GM21717 (cell line): ENCODE data around the gene ACTR2.

Source experiments
- ATAC-seq: cut with Tn5 transposase; IDR thresholded peaks from one replicate; pipeline ENCODE4 v1.9.1; 2021; ENCODE audit warnings: mild to moderate bottlenecking, moderate library complexity; ENCODE audit not compliant: unreplicated experiment

ACTR2 gene

DNA sequence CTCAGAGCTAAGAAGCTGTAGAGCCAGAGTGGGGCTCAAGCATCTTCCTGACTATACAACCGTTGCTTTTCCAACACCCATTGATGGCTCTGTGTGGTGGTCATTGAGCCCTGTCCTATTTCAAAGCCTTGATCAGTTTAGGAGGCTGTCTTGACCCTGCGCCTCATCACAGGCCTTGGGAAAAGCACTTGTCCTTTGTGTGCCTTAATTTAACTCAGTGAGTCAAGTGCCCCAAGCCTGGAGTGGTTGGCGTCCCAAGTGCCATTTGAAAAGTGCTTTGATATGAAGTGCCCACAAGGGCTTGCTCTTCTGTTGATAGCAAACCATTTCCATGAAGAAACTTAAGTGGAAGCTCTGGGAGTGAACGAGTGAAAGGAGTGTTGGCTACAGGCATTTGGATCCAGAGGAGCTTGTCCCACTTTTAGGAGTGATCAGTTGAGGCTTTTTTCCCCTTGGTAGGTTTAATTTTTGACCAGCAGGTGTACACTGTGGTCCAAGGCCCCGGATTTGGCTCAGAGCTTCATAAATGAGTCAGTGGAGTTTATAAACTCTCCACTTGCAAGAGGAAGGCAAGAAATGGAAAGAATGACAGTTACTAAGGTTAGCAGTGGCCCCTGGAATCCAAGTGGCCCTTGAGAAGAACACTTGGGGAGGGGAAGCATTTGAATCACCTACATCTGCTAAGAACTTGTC, 50.3 kb downstream of the ACTR2 start:
- ATAC-seq: no peak

DNA sequence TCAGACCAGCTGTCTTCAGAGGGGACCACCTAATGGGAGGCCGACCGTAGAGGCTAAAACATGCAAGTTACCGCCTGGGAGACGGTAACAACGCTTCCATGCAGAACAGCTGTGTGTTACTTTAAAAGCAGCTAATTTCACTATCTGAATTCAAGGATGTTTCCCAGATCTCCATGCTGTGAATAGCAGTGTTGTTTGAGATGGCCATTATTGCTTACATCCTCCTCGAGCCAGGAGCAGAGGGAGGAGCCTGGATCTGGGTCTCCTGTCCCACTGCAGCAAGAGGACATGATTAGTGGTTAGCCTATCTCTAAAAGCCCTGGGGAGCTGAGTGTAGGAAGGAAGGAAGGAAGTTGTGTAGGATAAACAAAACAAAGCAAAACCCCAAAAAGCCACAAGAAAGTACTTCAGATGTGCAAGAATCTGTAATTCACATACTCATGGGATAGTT, 50.9 kb downstream of the ACTR2 start:
- no peak for ATAC-seq

DNA sequence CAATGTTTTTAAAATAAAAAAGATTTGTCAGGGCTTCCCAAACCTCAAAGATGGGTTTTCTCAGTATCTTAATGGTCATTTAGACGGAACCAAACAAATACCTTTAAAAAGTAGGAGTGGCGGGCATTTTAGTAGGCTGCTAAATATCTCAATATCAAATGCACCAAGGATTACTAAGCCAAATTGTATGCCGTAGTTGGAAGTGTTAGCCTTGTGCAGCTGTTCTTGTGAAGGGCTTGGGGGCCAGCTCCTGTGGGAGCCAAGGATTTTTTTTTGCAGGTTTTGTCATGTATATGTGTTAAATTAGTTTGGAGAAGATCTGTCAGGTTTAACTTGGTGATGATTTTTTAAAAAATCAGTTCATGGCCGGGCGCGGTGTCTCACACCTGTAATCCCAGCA, 52.1 kb downstream of the ACTR2 start:
- no peak for ATAC-seq

DNA sequence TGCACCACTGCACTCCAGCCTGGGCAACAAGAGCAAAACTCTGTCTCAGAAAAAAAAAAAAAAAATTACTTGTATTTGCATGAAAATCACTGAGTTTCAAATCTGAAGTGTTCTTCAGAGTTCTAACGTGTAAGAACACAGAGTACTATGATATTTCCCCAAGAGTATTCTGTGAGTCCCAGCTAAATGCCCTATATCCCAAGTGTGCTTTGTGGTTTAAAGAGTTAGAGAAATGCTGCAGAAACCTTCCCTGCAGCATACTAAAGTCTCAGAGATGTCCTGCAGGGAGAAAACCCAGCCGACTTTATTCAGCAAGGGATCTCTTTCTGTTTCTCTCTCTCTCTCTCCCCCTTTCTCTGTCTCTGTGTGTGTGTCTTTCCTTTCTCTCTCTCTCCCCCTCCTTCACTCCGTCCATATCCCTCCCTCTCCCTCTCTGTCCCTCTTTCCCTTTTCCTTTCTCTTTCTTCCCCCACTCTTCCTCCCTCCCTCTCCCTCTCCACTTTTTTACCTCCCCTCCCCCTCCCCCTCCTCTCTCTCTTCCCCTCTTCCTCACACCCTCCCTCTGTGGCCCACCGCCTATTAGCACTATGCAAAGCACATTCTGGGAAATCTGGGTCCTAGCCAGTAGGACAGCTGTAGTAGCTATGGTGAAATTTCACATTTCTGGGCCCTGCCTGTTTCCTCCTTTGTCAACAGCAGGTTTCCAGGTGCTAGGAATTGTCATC, 54.2 kb downstream of the ACTR2 start:
- ATAC-seq: no peak

DNA sequence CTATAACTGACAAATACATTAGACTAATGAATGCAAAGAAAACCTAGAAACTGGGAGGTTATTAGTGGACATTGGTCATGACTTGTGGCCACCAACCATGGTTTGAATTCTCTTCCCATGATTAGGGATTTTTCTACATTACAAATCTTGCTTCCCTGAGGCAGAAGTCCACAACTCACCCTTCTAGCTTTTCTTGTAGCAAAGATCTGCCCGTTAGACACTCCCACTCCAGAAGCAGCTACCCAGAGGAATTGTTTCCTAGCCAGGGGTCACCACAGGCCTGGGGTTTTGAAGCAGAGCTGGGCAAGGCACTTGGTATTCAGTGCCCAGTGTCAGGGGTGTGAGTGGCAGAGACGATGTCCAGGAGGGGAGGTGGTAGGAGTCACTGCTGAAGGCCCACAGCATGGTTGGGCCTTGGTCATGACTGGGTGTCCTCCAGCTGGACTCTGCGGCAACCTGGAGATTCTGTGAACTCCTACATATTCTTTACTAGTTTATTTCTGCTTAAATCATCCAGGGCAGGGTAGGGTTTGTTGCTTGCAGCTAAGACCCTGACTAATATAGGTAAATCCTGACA, 54.9 kb downstream of the ACTR2 start:
- no peak for ATAC-seq

DNA sequence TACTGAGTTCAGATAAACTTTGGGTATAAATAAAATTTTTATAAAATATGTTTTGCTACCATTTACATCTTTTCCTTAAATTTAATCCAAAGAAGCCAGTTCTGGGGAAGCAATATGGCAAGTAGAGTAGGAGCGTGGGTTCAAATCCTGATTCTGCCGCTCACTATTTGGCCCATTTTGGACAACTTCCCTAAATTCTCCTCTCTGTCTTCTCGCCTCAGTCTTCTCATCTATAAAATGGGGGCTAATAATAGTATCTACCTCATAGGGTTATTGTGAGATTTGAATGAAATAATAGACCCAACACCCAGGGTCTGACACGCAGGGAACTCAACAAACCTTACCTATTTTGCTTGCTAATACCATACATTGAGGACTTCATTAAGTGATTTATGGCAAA, 59.7 kb downstream of the ACTR2 start:
- ATAC-seq: no peak

DNA sequence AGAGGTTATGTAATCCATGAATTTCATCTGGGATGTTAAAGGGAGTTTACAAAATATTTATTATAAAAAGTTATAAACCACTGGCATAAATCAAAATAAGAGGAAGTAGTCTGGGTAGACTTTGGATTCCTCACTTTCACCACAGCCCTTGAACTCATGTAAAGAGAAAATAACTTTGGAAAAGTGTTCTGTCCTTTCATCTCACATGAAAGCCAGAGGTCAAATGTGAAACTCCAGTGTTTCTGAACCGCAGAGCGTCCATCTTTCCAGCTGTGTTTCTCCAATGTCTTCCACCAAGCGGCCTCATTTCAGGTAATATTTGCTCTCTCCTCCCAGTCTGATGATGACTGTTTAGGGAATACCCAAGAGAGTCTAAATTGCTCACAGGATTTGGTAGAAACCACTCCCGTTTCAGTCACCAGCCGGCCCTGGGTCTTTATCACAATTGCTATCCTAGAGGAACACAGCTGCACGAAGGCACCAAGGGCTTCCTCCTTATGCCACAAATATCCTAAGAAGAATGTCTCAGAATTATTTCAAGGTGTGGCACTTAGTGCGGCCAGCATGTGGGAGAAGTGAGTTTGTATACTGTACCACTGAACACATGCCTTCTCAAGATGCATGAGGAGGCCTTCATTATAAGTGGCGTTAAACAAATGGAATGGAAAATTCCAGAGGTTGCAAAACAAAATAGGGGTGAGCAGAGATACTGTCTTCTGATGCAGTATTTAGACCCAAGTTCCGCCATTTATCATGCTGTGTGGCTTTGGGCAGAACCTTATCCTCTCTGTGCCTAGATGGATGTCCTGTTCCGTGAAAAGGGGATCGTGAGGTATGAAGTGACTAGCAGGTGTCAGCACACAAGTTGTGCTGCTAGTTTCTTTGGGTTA, 63.8 kb downstream of the ACTR2 start:
- ATAC-seq: no peak

DNA sequence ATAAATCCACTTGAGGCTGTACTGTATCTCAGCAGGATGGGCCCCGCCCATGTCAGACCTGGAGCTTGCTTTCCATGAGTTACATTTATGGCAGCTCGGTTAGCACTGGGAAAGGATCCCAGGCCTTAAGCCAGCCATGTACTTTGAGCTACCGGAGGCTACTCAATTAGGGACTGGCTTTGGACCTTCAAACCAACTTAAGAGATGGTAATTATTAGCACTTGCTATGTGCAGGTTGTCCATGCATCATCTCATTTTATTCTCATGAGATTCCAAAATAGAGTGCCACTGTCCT, 64.4 kb downstream of the ACTR2 start:
- ATAC-seq: no peak

DNA sequence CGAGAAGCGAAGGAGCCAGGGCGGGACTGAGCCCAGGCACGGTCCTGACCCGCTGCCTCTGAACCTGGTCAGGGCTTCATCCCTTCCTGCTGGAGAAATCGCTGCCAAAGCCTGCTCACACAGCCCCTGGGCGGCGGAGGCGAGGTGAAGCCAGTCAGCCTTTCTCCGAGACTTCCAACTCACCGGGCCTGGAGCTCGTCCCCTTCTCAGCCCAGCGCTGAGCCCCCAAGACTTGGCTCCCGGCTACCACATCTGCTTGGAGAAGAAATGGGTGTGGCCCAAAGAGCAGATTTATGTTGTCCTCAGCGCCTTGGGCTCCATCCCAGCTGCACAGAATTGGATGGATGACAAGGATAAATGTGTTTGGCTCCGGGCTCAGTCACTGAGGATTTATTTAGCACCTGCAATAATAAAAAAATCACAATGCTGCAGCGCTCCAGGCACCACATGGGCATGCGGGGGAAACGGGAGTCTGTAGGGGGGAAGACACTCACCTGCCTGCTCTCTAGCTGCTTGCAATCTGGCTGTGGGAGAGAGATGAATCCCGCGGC, 64.9 kb downstream of the ACTR2 start:
- ATAC-seq: no peak

DNA sequence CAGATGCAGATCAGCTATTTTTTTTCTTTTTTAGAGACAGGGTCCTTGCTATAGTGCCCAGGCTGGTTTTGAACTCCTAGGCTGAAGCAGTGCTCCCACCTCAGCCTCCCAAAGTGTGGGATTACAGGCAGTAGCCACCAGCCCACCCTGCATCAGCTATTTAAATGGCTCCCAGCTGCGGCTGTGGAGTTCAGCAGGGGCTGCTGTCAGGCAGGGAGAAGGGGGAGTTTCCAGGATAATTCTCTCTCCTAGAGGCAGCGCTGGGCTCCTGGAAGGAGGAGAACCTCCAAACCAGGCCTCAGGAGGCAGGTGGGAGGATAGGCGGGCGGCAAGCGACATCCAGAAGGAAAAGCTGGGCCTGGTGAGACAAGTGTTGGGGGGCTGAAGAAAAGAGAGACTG, 65.7 kb downstream of the ACTR2 start:
- ATAC-seq: no peak

DNA sequence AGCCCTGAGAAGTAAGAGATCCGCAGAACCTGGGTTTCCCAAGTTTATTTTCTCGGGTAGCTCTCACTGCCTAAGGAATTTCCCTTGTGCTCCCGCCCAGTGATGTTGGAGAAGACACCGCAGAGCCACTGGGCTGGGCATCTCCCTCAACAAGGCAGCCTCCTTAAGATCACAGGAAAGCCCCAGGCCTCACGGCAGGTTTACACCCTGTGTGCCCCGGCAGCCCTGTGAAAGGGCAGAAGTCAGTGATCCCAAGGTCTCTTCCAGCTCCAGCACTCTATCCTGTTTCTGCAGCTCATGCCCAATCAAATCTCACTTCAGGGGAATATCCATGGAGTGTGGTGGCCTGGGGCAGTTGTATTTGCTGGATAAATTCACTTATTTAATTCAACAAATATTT, 66.5 kb downstream of the ACTR2 start:
- no peak for ATAC-seq

DNA sequence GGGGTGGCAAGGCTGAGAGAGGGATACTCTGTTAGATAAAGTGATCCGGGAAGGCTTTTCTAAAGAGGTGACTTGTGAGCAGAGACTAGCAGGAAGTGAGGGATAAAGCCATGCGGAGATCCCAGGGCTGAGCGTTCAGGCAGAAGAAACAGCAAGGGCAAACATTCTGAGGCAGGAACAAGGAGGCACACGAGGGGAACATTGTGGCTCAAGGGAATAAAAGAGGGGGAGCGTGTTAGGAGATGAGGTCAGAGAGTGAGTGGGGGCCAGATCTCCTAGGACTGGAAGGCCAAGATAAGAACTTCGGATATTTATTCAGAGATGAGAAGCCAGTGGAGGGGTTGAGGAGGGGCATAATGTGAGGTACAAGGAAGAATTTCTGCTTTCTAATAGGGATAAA, 67.1 kb downstream of the ACTR2 start:
- no peak for ATAC-seq

DNA sequence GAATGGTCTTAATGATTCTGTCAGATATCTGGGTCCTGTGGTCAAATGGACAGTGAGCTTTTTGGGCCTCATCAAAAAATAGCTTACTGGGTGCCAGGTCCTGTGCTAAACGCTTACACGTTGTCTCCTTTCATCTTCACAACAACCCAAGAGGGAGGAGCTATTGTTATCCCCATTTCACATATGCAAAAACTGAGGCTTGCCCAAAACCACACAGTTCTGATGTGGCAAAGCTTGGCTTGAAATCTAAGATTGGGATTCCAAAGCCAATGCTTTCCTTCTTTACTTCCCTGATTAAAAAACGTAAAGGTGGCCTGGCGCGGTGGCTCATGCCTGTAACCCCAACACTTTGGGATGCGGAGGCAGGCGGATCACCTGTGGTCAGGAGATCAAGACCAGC, 69.3 kb downstream of the ACTR2 start:
- ATAC-seq: no peak

DNA sequence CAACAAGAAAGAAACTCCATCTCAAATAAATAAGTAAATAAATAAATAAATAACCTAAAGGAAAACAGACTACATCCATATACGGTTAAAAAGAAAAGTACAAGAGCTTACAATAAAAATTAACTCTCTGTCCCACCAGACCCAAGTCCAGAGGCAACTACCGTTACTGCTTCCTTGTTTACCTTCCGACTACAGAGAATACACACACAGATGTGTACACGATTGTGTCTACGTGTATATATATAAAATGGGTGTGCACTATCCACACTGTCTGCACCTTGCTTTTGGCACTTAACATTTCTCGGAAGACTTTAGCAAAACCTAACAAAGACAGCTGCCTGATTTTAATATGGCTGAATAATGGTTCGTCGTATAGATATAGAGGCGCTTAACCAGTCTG, 69.9 kb downstream of the ACTR2 start:
- no peak for ATAC-seq

DNA sequence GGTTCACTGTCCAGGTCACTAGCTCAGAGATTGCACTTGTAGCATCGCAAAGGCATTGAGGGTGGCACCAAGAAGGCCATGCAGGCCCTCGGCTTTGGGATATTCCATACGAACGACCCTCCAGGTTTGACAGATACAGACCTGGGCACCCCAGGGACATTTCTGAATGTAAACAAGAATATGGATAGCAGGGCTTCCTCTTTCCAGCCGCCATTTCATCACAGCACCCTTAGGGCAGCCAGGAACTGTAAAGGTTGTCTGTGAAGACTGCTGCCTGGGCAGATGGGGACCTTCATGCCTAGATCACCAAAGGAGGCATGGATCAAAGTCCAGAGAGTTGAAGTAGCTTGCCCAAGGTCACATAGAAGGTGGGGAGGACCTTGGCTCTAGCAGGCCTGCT, 70.5 kb downstream of the ACTR2 start:
- ATAC-seq: no peak

DNA sequence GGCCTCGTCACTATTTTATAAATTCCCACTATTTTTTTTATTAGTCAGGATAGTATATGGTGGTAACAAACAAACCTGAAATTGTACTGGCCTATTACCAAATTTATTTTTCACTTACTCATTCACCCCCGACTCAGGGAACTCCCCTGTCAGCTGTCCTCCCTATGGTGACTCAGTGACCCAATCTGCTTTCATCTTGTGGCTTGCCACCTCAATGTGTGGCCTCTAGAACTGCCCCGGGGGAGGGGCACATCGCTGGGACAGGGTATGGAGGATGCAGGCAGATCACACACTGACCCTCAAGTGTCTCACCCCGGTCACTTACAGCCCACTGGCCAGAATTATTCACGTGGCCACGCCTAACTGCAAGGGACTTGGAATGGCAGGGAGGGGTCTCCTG, 71.6 kb downstream of the ACTR2 start:
- no peak for ATAC-seq

DNA sequence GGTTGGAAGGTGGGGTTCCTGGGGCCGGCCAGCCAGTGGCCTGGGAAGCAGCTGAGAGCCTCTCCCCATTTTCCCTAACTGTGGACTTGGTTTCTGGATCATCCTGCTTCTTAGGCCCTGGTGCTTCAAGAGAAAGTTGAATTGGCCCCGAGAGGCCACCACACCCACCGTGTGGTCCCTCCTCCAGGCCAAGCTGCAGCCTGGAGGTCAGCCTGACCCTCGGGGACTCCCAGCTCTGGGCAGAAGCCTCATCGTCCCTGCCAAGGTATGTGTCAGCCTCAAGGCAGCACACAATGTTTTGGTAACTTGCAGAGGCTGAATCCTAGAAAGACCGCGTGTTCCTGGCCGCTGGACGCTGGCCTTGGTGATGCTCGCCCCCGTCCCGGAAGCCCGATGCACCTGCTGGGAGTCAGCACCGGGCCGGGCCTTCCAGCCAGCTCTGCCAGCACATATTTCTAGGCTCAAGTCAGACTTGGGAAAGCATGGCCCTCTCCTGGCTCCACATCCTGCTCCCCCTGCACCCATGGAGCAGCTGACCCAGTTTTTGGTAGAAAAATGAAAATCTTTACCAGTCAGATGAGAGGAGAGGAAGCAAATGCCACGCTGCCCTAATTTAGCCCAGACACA, 72.6 kb downstream of the ACTR2 start:
- ATAC-seq: no peak

DNA sequence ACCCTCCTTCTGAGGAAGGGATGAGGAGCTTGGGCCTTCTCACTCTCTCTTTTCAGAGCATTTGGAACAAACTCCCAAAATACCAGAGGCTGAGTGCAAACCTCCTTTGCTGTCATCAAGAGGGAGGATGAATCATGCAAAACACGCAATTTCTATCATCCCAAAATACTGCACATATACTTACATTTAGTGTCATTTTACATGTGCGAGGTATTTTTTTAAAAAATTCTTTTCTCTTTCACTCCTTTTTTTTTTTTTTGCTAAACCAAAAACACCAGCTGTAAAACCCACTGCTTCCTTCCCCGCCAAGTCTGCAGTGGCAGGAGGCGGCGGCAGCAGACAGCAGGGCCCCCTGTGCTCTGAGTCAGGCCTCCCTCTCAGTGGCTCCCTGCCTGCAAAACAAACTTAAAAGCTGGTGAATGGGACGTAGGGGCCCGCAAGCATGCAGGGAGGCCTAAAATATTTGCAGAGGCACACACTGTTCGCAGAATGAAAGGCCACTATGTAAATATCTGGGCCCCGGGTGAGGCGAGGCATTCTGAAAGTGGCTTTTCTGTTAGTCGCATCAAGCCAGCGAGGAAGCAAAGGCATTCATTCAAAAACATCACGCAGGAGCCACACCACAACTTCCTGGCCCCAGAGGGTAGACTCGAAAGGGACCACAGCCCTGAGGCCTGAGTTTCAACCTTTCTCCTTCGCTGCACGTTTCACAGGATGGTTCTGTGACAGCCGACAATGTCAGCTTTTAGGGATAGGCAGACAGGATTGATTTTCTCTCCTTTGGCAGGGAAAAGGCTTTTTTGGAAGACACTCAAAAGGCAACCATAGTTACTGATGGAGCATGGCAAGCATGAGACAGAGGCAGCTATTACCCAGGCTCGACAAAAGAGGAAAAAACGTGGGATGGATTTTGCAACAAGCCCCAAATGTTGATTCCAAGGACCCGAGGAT, 73.4 kb downstream of the ACTR2 start:
- ATAC-seq: peak; percentile 87

DNA sequence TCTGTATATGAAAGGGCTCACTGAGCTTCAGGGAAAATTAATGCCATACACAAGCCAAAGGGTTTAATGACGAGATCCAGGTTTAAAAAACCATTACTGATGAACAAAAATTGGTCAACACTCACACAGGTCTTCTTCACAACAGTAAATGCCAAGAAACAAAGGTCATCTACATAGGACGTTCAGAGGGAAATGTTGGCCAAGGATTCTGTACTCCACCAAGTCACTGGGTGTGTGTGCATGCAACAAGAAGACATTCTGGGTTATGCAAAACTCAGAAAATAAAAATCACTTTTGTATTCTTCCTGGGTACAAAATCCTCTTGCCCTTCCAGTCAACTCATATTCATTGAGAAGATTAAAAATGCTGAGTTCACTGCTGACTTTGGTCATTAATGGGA, 78.3 kb downstream of the ACTR2 start:
- no peak for ATAC-seq

DNA sequence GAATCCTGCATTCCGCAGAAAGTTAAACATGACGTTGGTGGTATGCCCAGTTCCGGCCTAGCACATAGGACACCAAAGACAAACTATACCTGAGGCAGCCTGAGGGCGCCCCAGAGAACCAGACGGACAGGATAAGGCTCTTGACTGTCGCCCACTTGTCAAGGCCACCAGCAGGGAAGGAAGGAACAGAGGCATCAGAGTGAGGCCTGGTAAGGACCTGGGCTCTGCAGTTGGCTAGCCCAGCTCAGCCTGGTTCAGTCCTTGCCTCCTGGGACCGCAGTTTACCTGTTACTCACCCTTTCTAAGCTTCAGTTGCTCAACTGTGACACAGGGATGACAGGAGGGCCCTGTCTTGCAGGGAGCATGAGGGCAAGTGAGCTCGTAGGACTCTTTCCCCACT, 82.1 kb downstream of the ACTR2 start:
- ATAC-seq: no peak
